DOHH2 (cell line): ENCODE results near the gene RAP1GAP.

Experiments used
- CTCF ChIP-seq: fragments of 200-600 bp; sonication (generic); IDR thresholded peaks from one replicate; pipeline ENCODE4 v1.5.1; 2014; ENCODE audit warnings: antibody characterized with exemption, mild to moderate bottlenecking, low read depth, low read length; ENCODE audit not compliant: poor library complexity, severe bottlenecking
- EZH2phosphoT487 ChIP-seq: fragments of 200-600 bp; sonication (generic); IDR thresholded peaks from 2 replicates; pipeline ENCODE4 v1.6.1; 2017; ENCODE audit warnings: borderline replicate concordance, mild to moderate bottlenecking, antibody characterized with exemption, low read length, moderate library complexity, mixed read lengths

GRCh38 chr1:21618561-21619374, 50.4 kb downstream of the RAP1GAP start:
- TF ChIP-seq CTCF = no peak
- TF ChIP-seq EZH2phosphoT487 = no peak
